Inferior parietal cortex (tissue), 1 donor: Measurements from ENCODE around the gene COX7B2.

ENCODE experiments used
- DNase-seq: peaks from one replicate; pipeline ENCODE4 v3.0.0-alpha.2; 2016; ENCODE audit errors: extremely low spot score

Gene COX7B2

DNA sequence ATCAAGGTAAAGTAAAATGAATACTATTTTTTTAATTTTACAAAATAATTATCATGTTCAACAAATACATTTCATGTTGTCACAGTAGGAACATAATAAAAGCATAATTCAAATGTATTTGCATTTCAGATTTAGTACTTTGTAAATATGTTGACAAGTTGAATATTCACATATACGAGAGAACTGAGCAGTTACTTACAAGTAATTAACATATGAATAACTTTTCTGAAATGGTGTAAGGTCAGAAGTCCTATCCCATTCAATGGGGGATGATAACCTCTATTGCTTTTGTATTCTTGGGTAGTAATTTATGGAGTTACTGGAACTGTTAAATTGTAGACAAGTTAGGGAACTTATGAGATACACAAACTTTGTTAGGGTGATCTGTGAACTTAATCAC, 191.1 kb downstream of the COX7B2 start:
- no peak for DNase-seq

DNA sequence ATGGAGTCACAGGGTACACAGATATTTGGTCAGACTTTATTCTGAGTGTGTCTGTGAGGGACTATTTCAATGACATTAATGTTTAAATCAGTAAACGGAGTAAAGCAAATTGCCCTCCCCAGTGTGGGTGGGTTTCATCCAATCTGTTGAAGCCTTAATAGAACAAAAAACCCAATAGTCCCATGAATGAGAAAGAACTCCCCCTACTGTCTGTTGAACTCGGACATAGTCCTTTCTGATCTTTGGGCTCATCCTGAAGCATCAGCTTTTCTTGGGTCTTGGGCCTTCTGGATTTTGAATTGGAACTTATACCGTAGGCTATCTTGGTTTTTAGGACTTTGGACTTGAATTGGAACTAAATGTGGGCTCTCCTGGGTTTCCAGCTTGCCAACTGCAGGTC, 193.6 kb downstream of the COX7B2 start:
- DNase-seq = no peak

GRCh38 chr4:46698891-46699290, 210.2 kb downstream of the COX7B2 start:
- no peak for DNase-seq
